HuH-7 (cell line): ENCODE results near the gene KHDC1L.
"Not testable (repeated sequence)": the region's sequence is repeated elsewhere in the genome, so short reads cannot be mapped to it uniquely, and the experiment has no call there.

ENCODE experiments used
- DNase-seq: peaks from one replicate; pipeline ENCODE4 v3.0.0; 2011; ENCODE audit warnings: low spot score

KHDC1L gene

DNA sequence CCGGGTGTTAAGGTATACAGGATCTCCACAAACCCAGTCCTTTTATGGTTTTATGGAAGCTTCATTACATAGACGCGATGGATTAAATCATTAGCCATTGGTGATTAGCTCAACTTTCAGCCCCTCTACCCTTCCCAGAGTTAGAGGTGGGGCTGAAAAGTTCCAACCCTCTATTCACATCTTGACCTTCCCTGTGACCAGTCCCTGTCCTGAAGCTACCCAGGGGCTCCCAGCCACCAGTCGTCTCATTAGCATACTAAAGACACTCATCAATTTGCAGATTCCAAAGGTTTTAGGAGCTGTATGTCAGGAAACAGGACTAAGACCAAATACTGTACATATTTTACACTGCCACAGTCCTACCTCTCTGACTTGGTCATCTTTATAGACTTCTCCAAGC lies 21.0 kb downstream of the KHDC1L start:
- no peak for DNase-seq

DNA sequence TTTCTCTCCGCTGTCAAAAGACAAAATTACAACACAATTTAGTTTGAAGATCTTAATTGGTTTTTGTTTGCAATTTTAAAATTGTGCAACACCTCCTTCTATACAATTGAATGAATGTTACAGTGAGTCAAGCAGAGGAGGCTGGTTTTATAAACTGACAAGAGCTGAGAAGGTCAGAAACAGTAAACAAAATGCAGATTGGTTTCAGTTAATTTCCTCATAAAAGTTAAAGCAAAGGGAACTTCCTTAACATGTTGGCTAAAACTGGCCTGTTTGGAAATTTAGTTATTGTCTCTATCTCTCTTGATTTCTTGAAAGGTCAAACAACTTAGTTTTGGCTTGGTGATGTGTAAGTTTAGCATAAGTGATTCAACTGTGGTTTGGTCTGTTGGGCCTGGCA lies 22.2 kb downstream of the KHDC1L start:
- DNase-seq, result no peak

DNA sequence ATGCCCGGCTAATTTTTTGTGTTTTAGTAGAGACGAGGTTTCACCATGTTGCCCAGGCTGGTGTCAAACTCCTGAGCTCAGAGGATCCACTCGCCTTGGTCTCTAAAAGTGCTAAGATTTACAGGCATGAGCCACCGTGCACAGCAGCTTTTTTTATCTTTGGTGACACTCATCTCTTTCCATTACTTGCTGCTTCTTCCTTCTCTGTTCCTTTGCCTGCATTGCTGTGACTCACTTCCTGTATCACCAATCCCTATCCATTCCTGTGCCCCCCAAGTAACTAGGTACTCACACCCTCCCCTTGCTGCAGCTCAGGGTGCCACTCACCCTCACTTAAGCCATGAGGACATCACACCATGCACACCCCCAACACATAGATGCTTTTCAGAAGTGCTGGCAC lies 24.6 kb downstream of the KHDC1L start:
- DNase-seq, result no peak

DNA sequence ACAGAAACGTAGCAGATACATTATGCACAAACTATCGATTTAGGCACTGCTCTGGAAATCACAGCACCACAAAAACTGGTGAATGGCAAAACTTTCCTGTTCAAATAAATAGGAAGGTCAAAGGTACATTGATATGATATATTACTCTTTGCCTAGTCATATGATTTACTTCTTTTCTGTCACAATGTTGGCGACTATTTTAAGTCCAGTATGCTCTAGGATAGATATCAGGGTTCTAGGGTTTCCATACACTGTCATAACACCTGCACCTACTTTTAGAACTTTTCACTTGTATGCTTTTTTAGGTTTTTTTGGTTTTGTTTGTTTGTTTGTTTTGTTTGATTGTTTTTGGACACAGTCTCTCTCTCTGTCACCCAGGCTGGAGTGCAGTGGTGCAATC lies 25.0 kb downstream of the KHDC1L start:
- DNase-seq, result no peak

DNA sequence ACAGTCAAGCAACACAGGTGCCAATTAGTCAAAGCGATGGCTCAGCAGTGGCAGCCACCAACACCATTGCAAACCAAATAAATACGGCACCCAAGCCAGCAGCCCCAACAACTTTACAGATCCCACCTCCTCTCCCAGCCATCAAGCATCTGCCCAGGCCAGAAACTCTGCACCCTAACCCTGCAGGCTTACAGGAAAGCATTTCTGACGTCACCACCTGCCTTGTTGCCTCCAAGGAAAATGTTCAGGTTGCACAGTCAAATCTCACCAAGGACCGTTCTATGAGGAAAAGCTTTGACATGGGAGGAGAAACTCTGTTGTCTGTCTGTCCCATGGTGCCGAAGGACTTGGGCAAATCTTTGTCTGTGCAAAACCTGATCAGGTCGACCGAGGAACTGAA lies 30.6 kb downstream of the KHDC1L start:
- no peak for DNase-seq

DNA sequence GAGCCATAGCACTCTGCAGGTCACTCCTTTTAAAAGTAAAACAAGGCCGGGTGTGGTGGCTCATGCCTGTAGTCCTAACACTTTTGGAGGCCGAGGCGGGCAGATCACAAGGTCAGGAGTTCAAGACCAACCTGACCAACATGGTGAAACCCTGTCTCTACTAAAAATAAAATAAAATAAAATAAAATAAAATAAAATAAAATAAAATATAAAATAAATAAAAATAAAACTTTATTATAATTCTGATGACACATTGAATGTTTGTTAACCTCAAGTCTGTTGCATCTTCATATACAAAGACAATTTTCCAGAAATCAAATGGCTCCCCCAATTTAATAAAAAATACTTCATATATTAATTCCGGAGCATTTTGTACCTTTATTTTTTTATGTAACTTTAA lies 32.0 kb downstream of the KHDC1L start:
- not testable (repeated sequence) for DNase-seq

DNA sequence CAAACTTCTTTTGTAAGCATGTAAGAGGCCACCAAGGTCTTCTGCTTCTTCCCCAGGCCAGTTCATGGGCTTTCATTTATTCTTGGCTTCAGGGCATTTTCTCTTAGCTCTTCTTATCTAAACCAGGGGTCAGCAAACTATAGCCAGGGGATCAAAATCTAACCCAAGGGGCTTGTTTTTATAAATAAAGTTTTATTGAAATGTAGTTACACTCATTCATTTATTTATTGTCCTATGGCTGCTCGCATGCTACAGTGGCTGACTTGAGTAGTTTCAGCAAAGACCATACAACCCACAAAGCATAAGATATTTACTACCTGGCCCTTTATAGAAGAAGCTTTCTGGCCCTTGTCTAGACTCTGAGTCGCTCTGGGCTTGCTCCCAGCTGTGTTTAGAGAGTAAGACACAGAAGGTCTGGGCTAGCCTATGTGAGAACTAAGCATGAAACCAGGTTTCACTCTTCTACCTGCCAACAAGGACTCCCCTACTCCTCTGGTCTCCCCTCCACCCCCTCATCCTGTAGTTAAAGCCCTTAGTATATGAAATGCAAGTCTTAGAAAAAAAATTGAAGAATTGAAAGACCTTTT lies 43.2 kb downstream of the KHDC1L start:
- no peak for DNase-seq

DNA sequence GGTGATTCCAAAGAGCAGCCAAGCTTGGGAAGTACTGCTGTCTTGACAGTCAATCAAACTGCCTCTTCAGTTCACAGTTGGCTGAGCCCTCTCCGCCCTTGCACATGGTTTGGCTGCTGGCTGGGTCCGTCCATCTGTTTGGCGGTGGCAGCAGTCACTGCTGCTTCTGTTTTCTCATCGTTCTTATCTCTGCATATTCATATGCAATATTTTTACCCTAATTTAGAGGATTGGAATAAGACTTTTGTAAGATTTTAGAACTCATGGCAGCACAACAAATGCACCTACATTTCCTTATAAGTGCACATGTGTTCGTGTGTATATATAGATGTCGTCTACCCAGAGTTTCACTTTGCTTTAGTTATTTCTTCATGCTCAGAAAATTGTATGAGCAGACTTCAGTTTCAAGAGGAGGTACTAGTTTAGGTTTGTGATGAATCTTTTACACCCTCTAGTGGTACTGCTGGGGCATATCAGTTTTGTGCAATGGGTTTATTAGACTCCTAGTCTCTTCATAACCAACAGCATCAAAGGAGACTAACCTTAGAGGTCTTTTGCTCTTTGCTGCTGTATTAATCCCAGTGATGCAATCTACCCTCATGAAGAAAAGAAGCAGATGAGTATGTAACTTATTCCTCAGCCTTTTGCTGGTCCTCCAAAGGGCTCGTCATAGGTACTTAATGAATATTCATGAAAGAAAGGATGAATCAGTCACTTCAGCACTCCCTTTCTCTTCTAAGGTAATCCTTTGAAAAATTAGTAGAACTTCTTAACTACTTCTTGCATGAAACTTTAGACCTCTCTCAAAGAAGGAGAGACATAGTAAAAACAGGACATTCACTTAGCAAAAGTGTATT lies 44.3 kb downstream of the KHDC1L start:
- peak; percentile 49 for DNase-seq

DNA sequence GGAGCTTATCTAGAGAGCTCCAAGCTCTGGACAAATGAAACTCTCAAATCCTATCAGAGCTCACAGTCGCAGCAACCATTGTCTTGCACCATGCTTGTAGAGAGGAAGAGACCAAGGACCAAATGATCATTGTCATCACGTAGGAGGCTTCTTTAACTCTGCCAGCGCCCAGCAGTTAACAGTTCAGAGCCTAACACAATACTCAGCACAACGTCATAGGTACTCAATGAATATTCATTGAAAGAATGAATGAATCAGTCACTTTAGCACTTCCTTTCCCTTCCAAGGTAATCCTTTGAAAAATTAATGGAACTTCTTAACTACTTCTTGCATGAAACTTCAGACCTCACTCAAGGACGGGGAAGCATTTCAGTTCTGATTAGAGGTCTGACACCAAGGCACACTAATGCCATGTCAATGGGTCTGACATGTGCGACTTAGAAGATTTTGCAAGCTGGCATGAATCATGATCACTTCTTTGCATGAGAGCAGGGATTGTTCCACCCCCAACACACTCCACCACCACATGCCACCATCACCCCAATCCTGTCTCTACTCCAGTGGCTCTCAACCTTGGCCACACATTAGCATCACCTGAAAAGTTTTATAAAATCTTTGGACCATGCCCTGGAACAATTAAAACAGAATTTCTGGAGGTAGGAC lies 45.1 kb downstream of the KHDC1L start:
- no peak for DNase-seq

DNA sequence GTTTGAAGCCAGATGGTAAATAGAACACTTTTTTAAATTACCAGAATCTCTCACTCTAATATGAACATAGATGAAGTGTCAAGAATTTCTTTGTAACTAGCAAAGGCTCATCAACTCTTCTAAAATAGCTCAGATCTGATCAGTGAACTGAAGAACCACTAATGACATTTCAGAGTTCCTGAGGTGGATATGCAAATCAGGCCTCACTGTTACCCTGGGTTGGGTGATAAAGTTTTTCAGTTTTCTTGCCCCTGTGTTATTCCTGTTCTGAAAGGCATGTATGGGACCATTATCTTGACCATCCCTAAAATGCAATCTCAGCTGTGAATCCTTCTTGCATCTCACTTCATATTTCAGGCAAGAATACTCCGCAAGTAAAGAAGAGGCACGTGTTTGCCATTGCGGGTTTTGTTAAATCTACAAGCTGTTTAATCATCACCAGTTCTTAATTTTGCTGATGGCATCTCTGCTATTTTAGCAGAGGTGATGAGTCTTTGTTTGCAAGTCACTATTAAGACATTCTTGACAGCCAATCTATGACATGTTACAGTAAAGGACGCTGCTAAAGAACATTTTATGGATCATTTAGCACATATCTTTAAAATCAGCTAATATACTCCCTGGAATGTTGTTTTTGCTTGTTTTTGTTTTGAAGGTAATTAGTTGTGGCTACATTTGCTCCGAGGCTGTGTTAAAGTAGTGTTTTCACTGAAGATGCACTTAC lies 47.9 kb downstream of the KHDC1L start:
- DNase-seq, result no peak

DNA sequence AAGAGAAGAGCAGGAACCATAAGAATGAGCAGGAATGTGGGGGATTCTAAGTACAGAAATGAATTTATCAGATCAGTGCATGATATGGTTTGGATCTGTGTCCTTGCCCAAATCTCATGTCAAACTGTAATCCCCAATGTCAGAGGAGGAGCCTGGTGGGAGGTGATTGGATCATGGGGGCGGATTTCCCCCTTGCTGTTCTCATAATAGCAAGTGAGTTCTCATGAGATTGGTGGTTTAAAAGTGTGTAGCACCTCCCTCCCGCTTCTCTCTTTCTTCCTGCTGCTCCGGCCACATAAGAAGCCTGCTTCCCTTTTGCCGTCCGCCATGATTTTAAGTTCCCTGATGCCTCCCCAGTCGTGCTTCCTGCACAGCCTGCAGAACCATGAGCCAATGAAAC lies 49.2 kb downstream of the KHDC1L start:
- DNase-seq, result no peak

DNA sequence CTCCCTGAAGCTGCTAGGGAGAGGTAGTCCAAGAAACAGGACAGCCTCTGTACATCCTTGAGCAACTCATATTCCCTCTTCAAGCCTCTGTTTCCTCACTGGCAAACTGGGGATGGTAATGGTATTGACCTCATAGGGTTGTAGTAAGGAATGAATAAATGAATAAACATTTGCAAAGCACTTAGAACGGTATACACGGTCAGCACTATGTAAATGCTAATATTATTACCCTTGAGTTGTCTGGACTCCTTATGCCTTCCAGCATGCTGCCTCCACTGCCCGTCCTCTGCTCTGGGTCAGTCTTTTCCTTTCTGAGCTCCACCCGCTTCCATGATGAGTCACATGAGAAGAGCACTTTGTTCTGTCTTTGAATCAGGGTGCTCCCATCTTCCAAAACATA lies 50.6 kb downstream of the KHDC1L start:
- no peak for DNase-seq
